ENCODE results near the gene CBS.

Gene CBS

DNA sequence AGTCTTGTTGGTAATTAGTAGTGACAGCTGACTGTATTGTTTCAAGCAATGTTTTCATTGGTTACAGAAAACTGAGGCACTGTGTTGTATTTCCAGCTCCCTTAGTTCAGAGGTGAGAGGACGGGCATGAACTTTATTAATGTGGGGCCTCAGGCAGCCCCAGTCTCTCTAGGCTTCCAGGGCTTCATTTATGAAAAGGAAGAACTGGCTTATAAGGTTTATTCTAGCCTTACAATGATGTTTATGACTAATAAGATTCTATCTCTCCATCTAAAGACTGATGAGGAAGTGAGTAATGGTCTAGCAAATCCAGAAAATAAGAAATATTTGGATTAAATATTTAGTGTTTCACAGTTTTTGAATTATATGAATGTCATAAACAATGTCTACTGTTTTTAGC is 41.5 kb downstream of the CBS start:
- Histone ChIP-seq H3K4me3 (replicated peaks; ENCODE audit: insufficient read depth, low read length) (no peak overlapping the region), H3K27me3 (ENCODE audit: insufficient read depth, poor library complexity, severe bottlenecking) (no peaks in the 10 kb centered on the region), H3K27ac (replicated peaks) (no peak overlapping the region)
- TF ChIP-seq, protein P1, sequence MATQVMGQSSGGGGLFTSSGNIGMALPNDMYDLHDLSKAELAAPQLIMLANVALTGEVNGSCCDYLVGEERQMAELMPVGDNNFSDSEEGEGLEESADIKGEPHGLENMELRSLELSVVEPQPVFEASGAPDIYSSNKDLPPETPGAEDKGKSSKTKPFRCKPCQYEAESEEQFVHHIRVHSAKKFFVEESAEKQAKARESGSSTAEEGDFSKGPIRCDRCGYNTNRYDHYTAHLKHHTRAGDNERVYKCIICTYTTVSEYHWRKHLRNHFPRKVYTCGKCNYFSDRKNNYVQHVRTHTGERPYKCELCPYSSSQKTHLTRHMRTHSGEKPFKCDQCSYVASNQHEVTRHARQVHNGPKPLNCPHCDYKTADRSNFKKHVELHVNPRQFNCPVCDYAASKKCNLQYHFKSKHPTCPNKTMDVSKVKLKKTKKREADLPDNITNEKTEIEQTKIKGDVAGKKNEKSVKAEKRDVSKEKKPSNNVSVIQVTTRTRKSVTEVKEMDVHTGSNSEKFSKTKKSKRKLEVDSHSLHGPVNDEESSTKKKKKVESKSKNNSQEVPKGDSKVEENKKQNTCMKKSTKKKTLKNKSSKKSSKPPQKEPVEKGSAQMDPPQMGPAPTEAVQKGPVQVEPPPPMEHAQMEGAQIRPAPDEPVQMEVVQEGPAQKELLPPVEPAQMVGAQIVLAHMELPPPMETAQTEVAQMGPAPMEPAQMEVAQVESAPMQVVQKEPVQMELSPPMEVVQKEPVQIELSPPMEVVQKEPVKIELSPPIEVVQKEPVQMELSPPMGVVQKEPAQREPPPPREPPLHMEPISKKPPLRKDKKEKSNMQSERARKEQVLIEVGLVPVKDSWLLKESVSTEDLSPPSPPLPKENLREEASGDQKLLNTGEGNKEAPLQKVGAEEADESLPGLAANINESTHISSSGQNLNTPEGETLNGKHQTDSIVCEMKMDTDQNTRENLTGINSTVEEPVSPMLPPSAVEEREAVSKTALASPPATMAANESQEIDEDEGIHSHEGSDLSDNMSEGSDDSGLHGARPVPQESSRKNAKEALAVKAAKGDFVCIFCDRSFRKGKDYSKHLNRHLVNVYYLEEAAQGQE (IDR thresholded peaks at IDR 0.05; ENCODE audit: insufficient replicate concordance, low read depth) = no peak
- TF ChIP-seq SPI1 (IDR thresholded peaks at IDR 0.05; ENCODE audit: borderline replicate concordance, low read depth) = no peak
- no peak for TF ChIP-seq POLR2AphosphoS5 (IDR thresholded peaks at IDR 0.05; ENCODE audit: low read depth)
- no peak for TF ChIP-seq GABPA (IDR thresholded peaks at IDR 0.05; ENCODE audit: low read depth)
- TF ChIP-seq, protein P2, sequence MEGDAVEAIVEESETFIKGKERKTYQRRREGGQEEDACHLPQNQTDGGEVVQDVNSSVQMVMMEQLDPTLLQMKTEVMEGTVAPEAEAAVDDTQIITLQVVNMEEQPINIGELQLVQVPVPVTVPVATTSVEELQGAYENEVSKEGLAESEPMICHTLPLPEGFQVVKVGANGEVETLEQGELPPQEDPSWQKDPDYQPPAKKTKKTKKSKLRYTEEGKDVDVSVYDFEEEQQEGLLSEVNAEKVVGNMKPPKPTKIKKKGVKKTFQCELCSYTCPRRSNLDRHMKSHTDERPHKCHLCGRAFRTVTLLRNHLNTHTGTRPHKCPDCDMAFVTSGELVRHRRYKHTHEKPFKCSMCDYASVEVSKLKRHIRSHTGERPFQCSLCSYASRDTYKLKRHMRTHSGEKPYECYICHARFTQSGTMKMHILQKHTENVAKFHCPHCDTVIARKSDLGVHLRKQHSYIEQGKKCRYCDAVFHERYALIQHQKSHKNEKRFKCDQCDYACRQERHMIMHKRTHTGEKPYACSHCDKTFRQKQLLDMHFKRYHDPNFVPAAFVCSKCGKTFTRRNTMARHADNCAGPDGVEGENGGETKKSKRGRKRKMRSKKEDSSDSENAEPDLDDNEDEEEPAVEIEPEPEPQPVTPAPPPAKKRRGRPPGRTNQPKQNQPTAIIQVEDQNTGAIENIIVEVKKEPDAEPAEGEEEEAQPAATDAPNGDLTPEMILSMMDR (IDR thresholded peaks at IDR 0.05; ENCODE audit: insufficient read depth, low read length) = no peak
- no peak for DNase-seq (ENCODE audit: low read depth in 1 of 2, low spot score in 1 of 2)

DNA sequence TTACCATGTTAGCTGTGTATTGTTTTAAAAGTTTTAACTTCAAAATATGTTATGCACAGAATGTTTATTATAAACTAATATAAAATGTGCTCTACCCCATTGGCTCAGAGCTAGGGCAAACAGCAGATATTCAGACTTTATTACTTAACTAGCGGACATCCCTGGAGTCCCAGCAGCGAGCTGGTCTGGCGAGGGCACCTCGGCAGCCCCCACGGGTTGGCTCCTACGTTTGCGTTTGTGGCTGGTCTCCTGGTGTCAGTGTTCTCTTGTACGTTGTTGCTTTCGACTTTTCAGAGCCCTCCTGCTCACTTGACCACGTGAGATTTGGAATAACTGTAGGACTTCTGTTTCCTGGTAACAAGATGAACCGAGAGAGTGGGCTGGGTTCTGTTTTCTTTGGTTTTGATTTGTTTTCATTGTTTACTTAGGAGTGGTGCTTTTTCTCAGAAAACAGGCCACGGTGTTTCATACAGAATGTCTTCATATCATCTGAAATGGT is 44.5 kb downstream of the CBS start:
- H3K4me3 ChIP-seq (replicated peaks; ENCODE audit: insufficient read depth, low read length) = no peak overlapping the region
- TF ChIP-seq, protein P2 (IDR thresholded peaks at IDR 0.05; ENCODE audit: insufficient read depth, low read length) = no peak
- TF ChIP-seq GABPA (IDR thresholded peaks at IDR 0.05; ENCODE audit: low read depth) (no peak), SPI1 (IDR thresholded peaks at IDR 0.05; ENCODE audit: borderline replicate concordance, low read depth) (no peak), POLR2AphosphoS5 (IDR thresholded peaks at IDR 0.05; ENCODE audit: low read depth) (no peak)
- TF ChIP-seq, protein P1 (IDR thresholded peaks at IDR 0.05; ENCODE audit: insufficient replicate concordance, low read depth) = no peak
- DNase-seq (ENCODE audit: low read depth in 1 of 2, low spot score in 1 of 2) = no peak
- H3K27ac ChIP-seq (replicated peaks) = no peak overlapping the region
- no peaks in the 10 kb centered on the region for H3K27me3 ChIP-seq (ENCODE audit: insufficient read depth, poor library complexity, severe bottlenecking)

DNA sequence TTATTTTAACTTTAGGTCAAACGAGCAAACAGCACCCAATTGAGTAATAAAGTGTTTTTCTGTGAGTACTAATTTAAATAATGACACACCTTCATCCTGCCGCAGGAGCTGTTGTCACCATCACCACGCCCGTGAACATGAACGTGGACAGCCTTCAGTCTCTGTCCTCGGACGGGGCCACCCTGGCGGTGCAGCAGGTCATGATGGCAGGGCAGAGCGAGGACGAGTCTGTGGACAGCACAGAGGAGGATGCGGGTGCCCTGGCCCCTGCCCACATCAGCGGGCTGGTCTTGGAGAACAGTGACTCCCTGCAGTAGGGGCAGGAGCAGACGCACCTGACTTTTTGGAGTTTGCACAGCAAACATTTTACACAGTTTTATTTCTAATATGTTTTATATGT is 45.9 kb downstream of the CBS start:
- Histone ChIP-seq H3K27ac (replicated peaks) (no peak overlapping the region), H3K27me3 (ENCODE audit: insufficient read depth, poor library complexity, severe bottlenecking) (no peaks in the 10 kb centered on the region), H3K4me3 (replicated peaks; ENCODE audit: insufficient read depth, low read length) (no peak overlapping the region)
- no peak for DNase-seq (ENCODE audit: low read depth in 1 of 2, low spot score in 1 of 2)
- no peak for TF ChIP-seq SPI1 (IDR thresholded peaks at IDR 0.05; ENCODE audit: borderline replicate concordance, low read depth)
- TF ChIP-seq, protein P2 (IDR thresholded peaks at IDR 0.05; ENCODE audit: insufficient read depth, low read length) = no peak
- no peak for TF ChIP-seq GABPA (IDR thresholded peaks at IDR 0.05; ENCODE audit: low read depth)
- TF ChIP-seq, protein P1 (IDR thresholded peaks at IDR 0.05; ENCODE audit: insufficient replicate concordance, low read depth) = no peak
- no peak for TF ChIP-seq POLR2AphosphoS5 (IDR thresholded peaks at IDR 0.05; ENCODE audit: low read depth)
